NCI-H460 (cell line): ENCODE data around the gene TLR8. TPM values are rescaled to one million over a fixed set of nuclear protein-coding genes. Genes with fewer than 3 reads are reported as not detected.
"Not testable (repeated sequence)": the region's sequence is repeated elsewhere in the genome, so short reads cannot be mapped to it uniquely, and the experiment has no call there.

ENCODE experiments used
- DNase-seq: peaks from one replicate; pipeline ENCODE4 v3.0.0-alpha.2; 2016; ENCODE audit warnings: low read depth; ENCODE audit errors: extremely low read depth
- total RNA-seq: library from RNA; depleted of rRNA; stranded (reverse); fragments of >200 nt; shearing (Covaris generic); gene quantifications from 2 replicates; pipeline ENCODE4 v1.2.3, GENCODE V29; 2014

TLR8 gene
- total RNA-seq, 1 experiment from 2014 or later: not detected

GRCh38 chrX:12944452-12944851 is 38.0 kb downstream of the TLR8 start:
- DNase-seq: not testable (repeated sequence)

GRCh38 chrX:12945494-12945893 is 39.1 kb downstream of the TLR8 start:
- no peak for DNase-seq

- no peak for DNase-seq
These were observed 40.0 kb downstream of the TLR8 start for GRCh38 chrX:12946406-12946805.

GRCh38 chrX:12946838-12947544 is 40.6 kb downstream of the TLR8 start:
- DNase-seq: peak; percentile 77

- no peak for DNase-seq
These were observed 41.3 kb downstream of the TLR8 start for GRCh38 chrX:12947545-12948235.

GRCh38 chrX:12948495-12948894 is 42.1 kb downstream of the TLR8 start:
- no peak for DNase-seq

- DNase-seq: no peak
These were observed 42.9 kb downstream of the TLR8 start for GRCh38 chrX:12949205-12949926.

- peak; percentile 78 for DNase-seq
These were observed 43.7 kb downstream of the TLR8 start for GRCh38 chrX:12949927-12950656.

GRCh38 chrX:12950851-12951594 is 44.6 kb downstream of the TLR8 start:
- no peak for DNase-seq

GRCh38 chrX:12951595-12951975 is 45.2 kb downstream of the TLR8 start:
- DNase-seq: no peak

GRCh38 chrX:12953420-12953819 is 47.0 kb downstream of the TLR8 start:
- DNase-seq: no peak

GRCh38 chrX:12954376-12954775 is 48.0 kb downstream of the TLR8 start:
- DNase-seq: no peak

GRCh38 chrX:12954981-12955380 is 48.6 kb downstream of the TLR8 start:
- no peak for DNase-seq

GRCh38 chrX:12955882-12956703 is 49.7 kb downstream of the TLR8 start:
- peak; percentile 78 for DNase-seq

- no peak for DNase-seq
These were observed 50.5 kb downstream of the TLR8 start for GRCh38 chrX:12956704-12957534.

- DNase-seq: no peak
These were observed 51.6 kb downstream of the TLR8 start for GRCh38 chrX:12958059-12958458.

GRCh38 chrX:12958461-12958860 is 52.0 kb downstream of the TLR8 start:
- no peak for DNase-seq

- no peak for DNase-seq
These were observed 54.8 kb downstream of the TLR8 start for GRCh38 chrX:12961196-12961718.
